Activated T-helper 17 cell treated with anti-CD3 and anti-CD28 coated beads, Interleukin-2, amount 50 U/mL, for 72 hours (primary cell): ENCODE data around the gene PRR30. TPM values are rescaled to one million over a fixed set of nuclear protein-coding genes. Genes with fewer than 3 reads are reported as not detected.

Source experiments
- ATAC-seq: fragments of 150-1000 bp; cut with Tn5 transposase; replicated peaks from 2 replicates; pipeline ENCODE4 v1.10.0; 2021; ENCODE audit warnings: mild to moderate bottlenecking, moderate library complexity
- H3K27ac Mint-ChIP-seq: one replicate; pipeline ENCODE4 v1.8.0; 2022; ENCODE audit warnings: mixed read lengths
- H3K27me3 Mint-ChIP-seq: one replicate; pipeline ENCODE4 v1.8.0; 2022; ENCODE audit warnings: mixed read lengths
- H3K36me3 Mint-ChIP-seq: one replicate; pipeline ENCODE4 v1.8.0; 2022; ENCODE audit warnings: low read depth, mild to moderate bottlenecking, mixed read lengths
- H3K4me1 Mint-ChIP-seq: one replicate; pipeline ENCODE4 v1.8.0; 2022; ENCODE audit warnings: mixed read lengths
- H3K4me3 Mint-ChIP-seq: one replicate; pipeline ENCODE4 v1.8.0; 2022; ENCODE audit warnings: mild to moderate bottlenecking, mixed read lengths
- H3K9me3 Mint-ChIP-seq: one replicate; pipeline ENCODE4 v1.8.0; 2022; ENCODE audit warnings: mixed read lengths
- total RNA-seq, 2 donors: library from RNA; stranded (reverse); gene quantifications; one replicate each; pipeline ENCODE4 v1.2.3, GENCODE V29; 2022

Gene PRR30
- total RNA-seq, 2 donors from 2014 or later: not detected

DNA sequence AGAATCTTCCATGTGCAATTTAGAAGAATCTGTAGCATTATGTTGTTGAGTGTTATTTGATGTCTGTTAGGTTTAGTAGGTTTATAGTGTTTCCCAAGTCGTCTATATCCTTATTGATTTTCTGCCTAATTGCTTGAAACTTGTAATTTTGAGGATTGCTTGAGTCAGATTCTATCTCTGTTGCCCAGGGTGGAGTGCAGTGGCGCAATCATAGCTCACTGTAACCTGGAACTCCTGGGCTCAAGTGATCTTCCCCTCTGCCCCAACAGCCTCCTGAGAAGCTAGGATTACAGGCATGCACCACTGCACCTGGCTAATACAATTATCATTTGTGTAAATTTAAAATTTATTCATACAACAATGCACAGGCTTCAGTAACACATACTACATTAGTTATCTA, 6.5 kb upstream of the PRR30 start:
- H3K27ac Mint-ChIP-seq: no peak overlapping the region
- H3K9me3 Mint-ChIP-seq: no peaks in the 10 kb centered on the region
- no peak for ATAC-seq
- no peaks in the 10 kb centered on the region for H3K4me1 Mint-ChIP-seq
- H3K27me3 Mint-ChIP-seq: peaks cover 3% of the 10 kb centered on the region
- no peaks in the 10 kb centered on the region for H3K36me3 Mint-ChIP-seq
- H3K4me3 Mint-ChIP-seq: no peak overlapping the region

DNA sequence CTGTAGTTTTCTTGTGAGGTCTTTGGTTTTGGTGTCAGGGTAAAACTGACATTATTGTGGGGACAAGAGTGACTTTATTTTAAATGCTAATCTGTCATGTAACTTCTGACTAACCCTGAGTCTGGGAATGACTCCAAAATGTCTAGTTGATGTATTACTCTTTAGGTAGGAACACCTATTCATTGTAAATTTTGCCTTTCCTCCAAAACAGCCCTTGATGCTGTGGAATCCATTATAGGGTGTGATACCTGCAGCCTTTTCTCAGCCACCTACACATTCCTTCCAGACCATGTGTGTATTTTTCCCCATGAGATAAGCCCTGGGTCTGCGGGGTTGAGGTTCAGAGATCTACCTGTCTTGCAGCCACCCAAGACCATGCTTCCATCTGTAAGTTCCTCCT, 4.1 kb upstream of the PRR30 start:
- ATAC-seq: no peak
- Mint-ChIP-seq H3K4me1 (no peaks in the 10 kb centered on the region), H3K4me3 (no peak overlapping the region), H3K27ac (no peak overlapping the region), H3K9me3 (no peaks in the 10 kb centered on the region), H3K36me3 (no peaks in the 10 kb centered on the region), H3K27me3 (peaks cover 3% of the 10 kb centered on the region)

DNA sequence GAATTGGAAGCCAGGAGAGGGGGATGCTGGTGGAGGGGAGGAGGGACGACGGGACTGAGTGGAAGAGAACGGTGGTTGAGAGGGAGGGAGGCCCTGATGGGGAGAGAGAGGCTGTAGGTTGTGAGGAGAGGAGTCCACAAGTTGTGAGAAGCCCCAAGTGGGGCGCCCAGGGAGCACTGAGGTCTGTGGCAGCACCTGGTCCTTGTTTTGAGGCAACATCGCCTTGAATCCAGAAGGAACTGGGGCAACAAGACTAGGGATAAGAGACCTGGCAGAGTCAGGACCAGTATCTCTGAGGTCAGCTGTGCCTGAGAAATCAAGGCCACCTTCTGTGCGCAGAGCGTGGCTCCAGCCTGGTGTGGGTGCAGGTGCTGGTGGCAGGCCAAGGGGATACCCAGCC, 1.1 kb downstream of the PRR30 start:
- no peak for ATAC-seq
- Mint-ChIP-seq H3K9me3 (no peaks in the 10 kb centered on the region), H3K36me3 (peaks cover 15% of the 10 kb centered on the region), H3K27me3 (no peaks in the 10 kb centered on the region), H3K27ac (no peak overlapping the region), H3K4me3 (no peak overlapping the region), H3K4me1 (peaks cover 5% of the 10 kb centered on the region)

DNA sequence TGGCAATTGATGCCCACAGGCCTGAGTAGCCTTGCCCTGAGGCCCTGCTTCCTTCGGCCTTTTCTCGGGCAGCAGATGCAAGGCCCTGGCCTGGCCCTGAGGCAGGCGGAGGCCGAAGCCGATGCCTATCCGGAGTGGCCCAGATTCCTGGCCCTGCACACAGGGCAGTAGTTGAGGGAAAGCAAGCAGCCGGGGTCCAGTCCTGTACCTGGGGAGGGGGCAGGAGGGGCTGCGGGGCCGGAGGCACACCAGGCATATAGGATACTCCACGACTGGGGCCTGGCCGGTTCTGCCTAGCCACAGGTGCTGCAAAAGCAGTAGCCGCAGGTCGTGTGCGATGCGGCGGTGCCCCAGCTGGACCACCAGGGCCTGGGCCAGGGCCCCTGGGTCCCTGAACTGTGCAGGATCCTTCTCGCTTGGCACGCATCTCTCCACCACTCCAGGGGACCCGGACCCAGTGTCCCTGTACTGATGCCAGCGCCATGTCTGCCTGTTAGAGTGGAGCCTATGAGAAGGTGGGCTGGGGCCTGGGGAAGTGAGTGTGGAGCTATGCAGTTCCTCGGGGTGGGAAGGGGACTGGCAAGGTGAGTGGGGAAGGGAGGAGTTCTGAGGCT, 1.8 kb downstream of the PRR30 start:
- Mint-ChIP-seq H3K4me1 (peaks cover 10% of the 10 kb centered on the region), H3K9me3 (no peaks in the 10 kb centered on the region), H3K27me3 (no peaks in the 10 kb centered on the region), H3K4me3 (no peak overlapping the region), H3K36me3 (peaks cover 22% of the 10 kb centered on the region), H3K27ac (no peak overlapping the region)
- no peak for ATAC-seq

DNA sequence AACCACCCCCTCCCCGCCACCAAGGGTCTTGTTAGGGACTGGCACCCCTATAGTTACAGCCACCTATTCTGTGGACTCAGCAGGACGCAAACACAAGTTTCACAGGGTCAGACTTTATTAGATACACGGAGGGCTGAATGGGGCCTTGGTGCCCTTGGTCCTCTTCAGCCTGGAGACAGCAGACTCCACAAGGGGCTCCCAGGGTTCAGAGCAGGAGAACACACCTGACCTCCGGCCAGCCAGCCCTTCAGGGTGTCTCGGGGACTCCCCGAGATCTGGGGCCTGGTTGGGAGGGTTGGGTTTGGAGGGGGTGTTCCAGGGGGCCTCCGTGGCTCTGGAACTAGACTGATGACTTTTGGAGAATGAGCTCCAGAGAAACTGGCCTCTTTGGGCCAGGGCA, 2.5 kb downstream of the PRR30 start:
- H3K9me3 Mint-ChIP-seq: no peaks in the 10 kb centered on the region
- H3K4me1 Mint-ChIP-seq: peaks cover 10% of the 10 kb centered on the region
- no peak overlapping the region for H3K27ac Mint-ChIP-seq
- H3K27me3 Mint-ChIP-seq: no peaks in the 10 kb centered on the region
- no peak for ATAC-seq
- H3K36me3 Mint-ChIP-seq: peaks cover 27% of the 10 kb centered on the region
- no peak overlapping the region for H3K4me3 Mint-ChIP-seq

DNA sequence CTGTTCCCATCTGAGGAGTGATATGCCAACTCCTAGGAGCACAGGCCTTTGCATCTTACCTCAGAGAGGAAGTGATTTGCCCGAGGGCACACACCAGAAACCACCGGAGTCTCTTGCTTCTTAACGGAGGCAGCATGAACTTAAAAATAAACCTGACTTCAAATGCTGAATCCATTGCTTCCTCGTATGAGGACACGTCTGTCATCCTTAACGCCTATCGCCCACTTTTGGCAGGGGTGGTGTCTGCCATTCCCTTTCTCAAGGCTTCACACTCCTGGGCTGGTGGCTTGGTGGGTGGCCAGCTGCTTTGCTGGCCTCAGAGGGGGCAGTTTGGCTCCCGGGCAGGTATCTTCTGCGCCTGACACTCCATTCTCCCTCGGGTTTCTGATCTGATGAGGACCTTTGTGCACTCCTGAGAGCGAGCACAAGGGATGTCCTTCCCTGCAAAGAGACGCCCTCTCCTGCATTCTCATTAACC, 3.7 kb downstream of the PRR30 start:
- no peaks in the 10 kb centered on the region for H3K27me3 Mint-ChIP-seq
- peaks cover 10% of the 10 kb centered on the region for H3K4me1 Mint-ChIP-seq
- H3K27ac Mint-ChIP-seq: peak overlapping the region; percentile 91
- peaks cover 39% of the 10 kb centered on the region for H3K36me3 Mint-ChIP-seq
- H3K9me3 Mint-ChIP-seq: no peaks in the 10 kb centered on the region
- ATAC-seq: no peak
- H3K4me3 Mint-ChIP-seq: peak overlapping the region; percentile 86

DNA sequence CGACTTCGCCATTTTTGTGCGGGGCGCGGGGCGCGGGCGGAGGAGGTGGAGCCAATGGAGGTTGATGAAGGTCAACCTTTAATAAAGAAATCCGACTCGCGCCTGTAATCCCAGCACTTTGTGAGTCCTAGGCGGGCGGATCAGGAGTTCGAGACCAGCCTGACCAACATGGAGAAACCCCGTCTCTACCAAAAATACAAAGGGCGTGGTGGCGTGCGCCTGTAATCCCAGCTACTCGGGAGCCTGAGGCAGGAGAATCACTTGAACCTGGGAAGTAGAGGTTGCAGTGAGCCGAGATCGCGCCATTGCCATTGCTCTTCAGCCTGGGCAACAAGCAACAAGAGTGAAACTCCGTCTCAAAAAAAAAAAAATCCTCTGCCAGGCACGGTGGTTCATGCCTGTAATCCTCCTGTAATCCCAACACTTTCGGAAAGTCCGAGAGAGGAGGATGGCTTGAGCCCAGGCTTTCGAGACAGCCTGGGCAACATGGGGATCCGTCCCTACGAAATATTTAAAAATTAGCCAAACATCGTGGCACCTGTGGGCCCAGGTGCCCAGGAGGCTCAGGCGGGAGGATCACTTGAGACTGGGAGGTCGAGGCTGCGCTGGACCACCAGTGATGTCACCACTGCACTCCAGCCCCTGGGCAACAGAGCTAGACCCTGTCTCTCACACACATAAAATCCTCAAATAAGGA, 4.3 kb downstream of the PRR30 start:
- H3K36me3 Mint-ChIP-seq: peaks cover 44% of the 10 kb centered on the region
- peak overlapping the region; percentile 91 for H3K27ac Mint-ChIP-seq
- H3K4me3 Mint-ChIP-seq: peak overlapping the region; percentile 86
- H3K9me3 Mint-ChIP-seq: no peaks in the 10 kb centered on the region
- ATAC-seq: no peak
- no peaks in the 10 kb centered on the region for H3K27me3 Mint-ChIP-seq
- H3K4me1 Mint-ChIP-seq: peaks cover 10% of the 10 kb centered on the region

DNA sequence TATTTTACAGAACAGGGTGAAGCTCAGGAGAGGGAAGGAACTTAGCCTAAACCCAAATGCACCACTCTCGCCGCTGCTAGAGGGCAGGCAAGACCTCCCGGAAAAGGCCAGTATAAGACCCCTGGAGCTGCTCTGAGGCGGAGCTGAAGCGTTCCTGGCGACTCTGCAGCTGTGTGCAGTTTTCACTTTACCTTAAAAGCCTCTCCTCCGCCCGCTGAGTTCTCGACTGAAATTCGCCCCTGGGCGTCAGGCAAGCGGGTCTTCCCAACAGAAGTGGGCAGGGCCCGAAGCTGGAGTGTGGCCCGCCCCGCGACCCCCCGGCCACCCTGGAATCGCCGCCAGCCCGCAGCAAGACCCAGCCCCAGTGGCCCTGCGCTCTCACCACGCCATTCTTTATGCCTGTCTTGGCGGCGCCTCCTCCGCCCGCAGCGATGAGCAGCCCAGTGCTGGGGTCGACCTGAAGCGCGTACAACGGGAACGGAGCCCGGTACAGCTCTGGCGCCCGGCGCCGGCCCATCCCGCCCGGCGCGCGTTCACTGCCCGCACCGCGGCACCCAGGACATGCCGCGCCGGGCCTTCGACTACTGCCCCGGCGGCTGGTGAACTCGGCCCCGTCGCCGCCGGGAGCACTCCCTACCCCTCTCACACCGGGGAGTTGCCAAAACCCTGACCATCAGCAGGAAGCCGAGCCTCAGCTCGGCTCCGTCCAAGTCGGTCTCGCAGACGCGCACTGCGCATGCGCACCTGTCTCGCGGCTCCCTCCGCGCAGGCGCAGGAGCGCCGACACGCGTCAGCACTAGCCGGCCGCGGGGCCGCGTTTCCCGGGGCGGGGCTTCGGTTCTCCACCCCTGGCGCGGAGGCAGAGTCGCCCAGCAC, 5.1 kb downstream of the PRR30 start, which contains the start of gene PREB:
Gene PREB (minus strand): TSS at position 732 of the 876 bp plus-strand sequence. CDS start 215 bp downstream, at position 517.
- H3K9me3 Mint-ChIP-seq: no peaks in the 10 kb centered on the region
- ATAC-seq: peak; percentile 97
- peaks cover 10% of the 10 kb centered on the region for H3K4me1 Mint-ChIP-seq
- peaks cover 52% of the 10 kb centered on the region for H3K36me3 Mint-ChIP-seq
- no peaks in the 10 kb centered on the region for H3K27me3 Mint-ChIP-seq
- H3K4me3 Mint-ChIP-seq: peak within 1 kb of the TSS; percentile 86
- peak within 1 kb of the TSS; percentile 91 for H3K27ac Mint-ChIP-seq

DNA sequence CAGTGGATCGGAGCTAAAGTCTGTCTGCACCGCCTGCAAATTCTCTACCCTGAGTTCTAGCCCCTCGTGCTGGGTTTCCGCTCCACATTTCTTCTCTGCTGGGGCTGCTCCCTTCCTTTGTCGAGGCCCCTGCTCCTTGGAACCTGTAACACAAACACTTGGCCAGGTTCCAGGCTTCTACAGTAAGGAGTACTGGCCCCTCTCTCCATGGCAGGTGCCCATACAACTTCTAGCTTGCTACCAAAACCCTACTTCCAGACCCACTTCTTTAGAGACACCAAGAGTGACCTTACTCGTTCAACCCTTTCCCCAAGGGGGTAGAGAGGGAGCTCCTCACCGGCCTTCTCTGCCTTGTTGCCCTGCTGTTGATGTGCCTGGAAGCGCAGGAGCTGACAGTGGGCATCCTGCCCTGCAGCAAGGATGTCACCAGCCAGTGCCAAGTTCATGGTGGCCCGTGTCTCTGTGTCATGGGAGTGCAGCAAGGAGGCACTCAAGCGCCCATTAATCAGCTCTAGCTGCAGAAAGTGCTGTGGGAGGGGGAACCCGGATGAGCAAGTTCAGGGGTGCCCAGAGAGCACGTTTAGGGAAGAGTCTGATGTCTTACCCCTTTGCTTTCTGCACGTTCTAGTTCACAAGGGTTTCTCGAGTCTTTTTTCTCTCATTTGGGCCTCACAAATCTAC, 5.9 kb downstream of the PRR30 start:
- ATAC-seq: no peak
- peaks cover 54% of the 10 kb centered on the region for H3K36me3 Mint-ChIP-seq
- no peaks in the 10 kb centered on the region for H3K9me3 Mint-ChIP-seq
- H3K27me3 Mint-ChIP-seq: no peaks in the 10 kb centered on the region
- peak overlapping the region; percentile 86 for H3K4me3 Mint-ChIP-seq
- H3K4me1 Mint-ChIP-seq: peaks cover 10% of the 10 kb centered on the region
- peak overlapping the region; percentile 91 for H3K27ac Mint-ChIP-seq

DNA sequence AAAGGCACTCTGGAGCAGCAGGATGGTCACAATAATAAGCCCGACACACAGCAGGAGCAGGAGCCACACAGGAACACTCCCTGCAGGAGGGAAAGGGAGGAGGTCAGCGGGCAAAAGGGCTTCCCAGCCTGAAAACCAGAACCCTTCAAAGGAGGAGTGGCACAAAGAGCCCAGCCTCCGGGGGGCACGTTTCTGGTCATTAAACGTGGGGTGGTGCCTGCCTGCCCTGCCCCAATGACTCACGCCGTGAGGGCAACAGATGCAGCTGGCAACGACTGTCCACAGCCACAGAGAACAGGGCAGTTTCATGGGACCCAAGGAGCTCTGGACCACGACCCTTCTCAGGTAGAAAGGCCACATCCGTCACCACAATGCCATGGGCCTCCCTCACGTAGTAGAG, 7.8 kb downstream of the PRR30 start:
- no peak for ATAC-seq
- Mint-ChIP-seq H3K4me3 (no peak overlapping the region), H3K36me3 (peaks cover 54% of the 10 kb centered on the region), H3K4me1 (peaks cover 10% of the 10 kb centered on the region), H3K27ac (no peak overlapping the region), H3K9me3 (no peaks in the 10 kb centered on the region), H3K27me3 (no peaks in the 10 kb centered on the region)

DNA sequence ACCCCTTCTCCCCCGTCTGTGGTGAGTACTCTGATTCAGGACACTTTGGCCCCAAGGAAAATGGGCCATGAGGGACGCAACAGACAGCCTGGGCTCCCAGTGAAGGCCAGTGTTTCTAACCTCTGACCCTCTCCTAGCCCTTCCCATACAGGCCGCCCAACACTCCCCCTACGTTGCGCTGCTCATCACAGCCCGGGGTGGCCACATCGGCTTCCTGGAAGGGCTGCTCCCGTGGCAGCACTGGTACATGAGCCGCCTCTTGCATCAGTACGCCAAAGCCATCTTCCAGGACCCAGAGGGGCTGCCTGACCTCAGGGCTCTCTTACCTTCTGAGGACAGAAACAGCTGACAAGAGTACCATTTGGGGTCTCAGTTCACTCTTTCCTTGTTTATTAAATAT, 8.8 kb downstream of the PRR30 start:
- ATAC-seq: no peak
- no peaks in the 10 kb centered on the region for H3K9me3 Mint-ChIP-seq
- H3K36me3 Mint-ChIP-seq: peaks cover 54% of the 10 kb centered on the region
- peaks cover 10% of the 10 kb centered on the region for H3K4me1 Mint-ChIP-seq
- no peak overlapping the region for H3K27ac Mint-ChIP-seq
- H3K27me3 Mint-ChIP-seq: no peaks in the 10 kb centered on the region
- H3K4me3 Mint-ChIP-seq: no peak overlapping the region

DNA sequence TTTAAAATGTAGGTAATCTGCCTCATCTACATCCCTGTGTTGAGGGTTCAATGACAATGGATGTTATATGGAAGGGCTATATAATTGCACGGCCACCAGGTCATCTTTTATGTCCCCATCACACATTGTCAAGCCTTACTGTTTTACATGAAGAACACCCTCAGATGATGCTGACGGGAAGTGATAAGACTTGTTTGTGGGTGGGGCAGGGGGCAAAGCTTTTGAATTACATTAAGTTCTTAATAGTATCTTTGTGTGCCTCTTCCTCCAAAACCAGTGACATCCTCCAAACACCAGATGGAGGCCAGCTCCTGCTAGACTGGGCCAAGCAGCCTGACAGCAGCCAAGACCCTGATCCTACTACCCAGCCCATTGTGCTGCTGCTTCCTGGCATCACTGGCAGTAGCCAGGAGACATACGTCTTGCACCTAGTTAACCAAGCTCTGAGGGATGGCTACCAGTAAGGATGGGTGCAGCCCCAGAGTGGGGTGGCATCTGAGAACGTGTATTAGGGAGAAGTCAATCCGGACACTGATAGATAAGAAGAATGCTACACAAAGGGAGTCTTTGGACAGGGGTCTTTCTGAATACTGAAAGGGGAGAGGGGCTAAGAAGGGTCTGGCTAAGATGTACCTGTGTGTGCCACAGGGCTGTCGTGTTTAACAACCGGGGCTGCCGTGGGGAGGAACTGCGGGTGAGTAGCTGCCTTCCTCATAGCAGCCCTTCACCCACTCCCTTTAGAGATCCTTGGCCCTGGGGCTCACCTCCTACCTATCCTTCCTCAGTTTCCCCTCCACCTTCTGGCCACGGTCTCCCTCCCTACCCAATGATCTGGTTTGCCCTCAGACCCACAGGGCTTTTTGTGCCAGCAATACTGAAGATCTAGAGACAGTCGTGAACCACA, 10.3 kb downstream of the PRR30 start:
- Mint-ChIP-seq H3K9me3 (no peaks in the 10 kb centered on the region), H3K27ac (peak overlapping the region; percentile 50), H3K4me1 (peaks cover 10% of the 10 kb centered on the region), H3K36me3 (peaks cover 47% of the 10 kb centered on the region), H3K27me3 (no peaks in the 10 kb centered on the region), H3K4me3 (no peak overlapping the region)
- no peak for ATAC-seq

DNA sequence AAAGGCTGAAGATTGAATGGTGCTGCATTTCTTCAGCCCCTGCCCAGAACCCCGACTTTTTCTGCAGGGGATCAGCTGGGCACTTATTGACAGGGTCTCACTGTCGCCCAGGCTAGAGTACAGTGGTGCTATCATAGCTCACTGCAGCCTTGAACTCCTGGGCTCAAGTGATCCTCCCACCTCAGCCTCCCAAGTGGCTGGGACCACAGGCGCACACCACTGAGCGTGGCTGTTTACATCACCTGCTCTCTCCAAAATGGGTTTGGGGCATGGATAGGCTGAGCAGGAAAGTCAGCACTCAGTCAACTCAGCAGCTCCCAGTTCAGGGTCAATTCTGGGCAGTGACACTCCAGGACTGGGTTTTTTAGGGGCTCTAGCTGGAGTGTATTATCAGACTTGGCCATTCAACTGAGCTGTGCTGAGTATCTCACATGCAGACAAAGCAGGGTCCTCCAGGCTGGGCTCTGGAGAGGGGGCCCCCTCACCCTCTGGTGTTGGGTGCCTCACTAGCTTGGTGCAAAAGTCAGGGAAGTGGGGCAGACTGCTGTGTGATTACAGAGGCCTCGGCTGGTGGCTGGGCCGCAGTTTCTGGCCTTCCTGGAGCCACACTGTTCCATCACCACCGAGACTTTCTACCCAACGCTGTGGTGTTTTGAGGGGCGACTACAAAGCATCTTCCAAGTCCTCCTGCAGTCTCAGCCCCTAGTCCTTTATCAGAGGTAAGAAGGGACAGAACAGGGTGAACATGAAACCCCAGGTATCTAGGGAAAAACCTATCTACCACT, 11.1 kb downstream of the PRR30 start:
- no peak for ATAC-seq
- Mint-ChIP-seq H3K4me1 (peaks cover 8% of the 10 kb centered on the region), H3K36me3 (peaks cover 38% of the 10 kb centered on the region), H3K9me3 (no peaks in the 10 kb centered on the region), H3K27ac (no peak overlapping the region), H3K4me3 (no peak overlapping the region), H3K27me3 (no peaks in the 10 kb centered on the region)
